Vagina (tissue), 2 donors: ENCODE measurements around the gene SPRED3. TPM values are rescaled to one million over a fixed set of nuclear protein-coding genes. Genes with fewer than 3 reads are reported as not detected.
"Not testable (repeated sequence)": the region's sequence is repeated elsewhere in the genome, so short reads cannot be mapped to it uniquely, and the experiment has no call there.

Experiments used
- DNase-seq, 2 donors: peaks; one replicate each; pipeline ENCODE4 v3.0.0-alpha.2; 2017; ENCODE audit errors: extremely low spot score in 2 of 2
- H3K27ac ChIP-seq: fragments of 200-600 bp; sonication (generic); one replicate; pipeline ENCODE4 v1.5.1; 2019
- H3K27me3 ChIP-seq: fragments of 200-600 bp; sonication (generic); one replicate; pipeline ENCODE4 v1.5.1; 2019
- H3K36me3 ChIP-seq, 2 donors: fragments of 200-600 bp; sonication (generic); one replicate each; pipeline ENCODE4 v1.5.1; 2017 to 2019
- H3K4me1 ChIP-seq: fragments of 200-600 bp; sonication (generic); one replicate; pipeline ENCODE4 v1.5.1; 2019
- H3K4me3 ChIP-seq, 2 donors: fragments of 200-600 bp; sonication (generic); 1 replicate in 1 of 2; 2 replicates in 1 of 2; pipeline ENCODE4 v1.5.1; 2016 to 2019
- H3K9me3 ChIP-seq: fragments of 200-600 bp; sonication (generic); one replicate; pipeline ENCODE4 v1.5.1; 2019
- CTCF ChIP-seq, 3 experiments: fragments of 450-650 bp in 2 of 3; fragments of 200-600 bp in 1 of 3; sonication (generic) in 1 of 3; IDR thresholded peaks; one replicate each; pipeline ENCODE4 v1.5.1; 2017 to 2019; ENCODE audit warnings: antibody characterized with exemption in 3 of 3, mild to moderate bottlenecking in 2 of 3, moderate library complexity in 2 of 3
- POLR2A ChIP-seq, 2 donors: fragments of 450-650 bp; IDR thresholded peaks; one replicate each; pipeline ENCODE4 v1.6.1; 2017; ENCODE audit warnings: antibody characterized with exemption in 2 of 2, mild to moderate bottlenecking in 2 of 2, moderate library complexity in 2 of 2
- POLR2AphosphoS5 ChIP-seq, 2 donors: sonication (generic); formaldehyde crosslinking; IDR thresholded peaks; one replicate each; pipeline ENCODE4 v1.9.0; 2017; ENCODE audit warnings: antibody characterized with exemption in 2 of 2, mild to moderate bottlenecking in 2 of 2, low read depth in 1 of 2; ENCODE audit not compliant: insufficient read depth in 1 of 2
- intact Hi-C: fragments of 100-400 bp; cut with DNase I; formaldehyde crosslinking; loops from one replicate; pipeline ENCODE4 v1.15.1; 2023
- total RNA-seq: library from RNA; depleted of rRNA; stranded (reverse); fragments of >200 nt; gene quantifications from one replicate; pipeline ENCODE4 v1.2.3, GENCODE V29; 2016

SPRED3 gene
- total RNA-seq, result 0.49 TPM

- H3K27ac ChIP-seq, result peak within 1 kb of the TSS; percentile 73
- DNase-seq, result no peak
- H3K4me3 ChIP-seq, result peak within 1 kb of the TSS; percentile 40 to 56
- peaks cover 39% of the 10 kb centered on the region for H3K4me1 ChIP-seq
- H3K9me3 ChIP-seq, result no peaks in the 10 kb centered on the region
- no peak for TF ChIP-seq POLR2AphosphoS5 (IDR thresholded peaks at IDR 0.05; ENCODE audit: insufficient read depth in 1 of 2, low read depth in 1 of 2)
- TF ChIP-seq CTCF (IDR thresholded peaks at IDR 0.05), result no peak
- no peak for TF ChIP-seq POLR2A (IDR thresholded peaks at IDR 0.05)
- peaks cover 0 to 9% of the 10 kb centered on the region in 2 donors for H3K36me3 ChIP-seq
- intact Hi-C loops, result no loop called here
- H3K27me3 ChIP-seq, result no peaks in the 10 kb centered on the region
Observed at GRCh38 chr19:38388349-38389100, at the start of gene SPRED3. Gene SPRED3, plus strand, starts transcription at chr19:38388697. Its CDS starts 1,606 bp downstream, at chr19:38390303.

- H3K4me3 ChIP-seq, H3K27me3 ChIP-seq, H3K27ac ChIP-seq, intact Hi-C loops, H3K9me3 ChIP-seq, H3K36me3 ChIP-seq, DNase-seq, H3K4me1 ChIP-seq: not testable (repeated sequence)
Observed at GRCh38 chr19:38339011-38339410, 49.5 kb upstream of the SPRED3 start.

- H3K9me3 ChIP-seq, result no peaks in the 10 kb centered on the region
- no peak for TF ChIP-seq POLR2A (IDR thresholded peaks at IDR 0.05)
- TF ChIP-seq POLR2AphosphoS5 (IDR thresholded peaks at IDR 0.05; ENCODE audit: insufficient read depth in 1 of 2, low read depth in 1 of 2), result no peak
- TF ChIP-seq CTCF (IDR thresholded peaks at IDR 0.05), result no peak
- H3K4me3 ChIP-seq, result no peak overlapping the region
- H3K27ac ChIP-seq, result no peak overlapping the region
- no peaks in the 10 kb centered on the region for H3K27me3 ChIP-seq
- no peak for DNase-seq
- peaks cover 8% of the 10 kb centered on the region for H3K4me1 ChIP-seq
- no peaks in the 10 kb centered on the region for H3K36me3 ChIP-seq
- intact Hi-C loops, result no loop called here
Observed at GRCh38 chr19:38340927-38341326, 47.6 kb upstream of the SPRED3 start.

- no peaks in the 10 kb centered on the region for H3K9me3 ChIP-seq
- no peak overlapping the region for H3K27ac ChIP-seq
- H3K36me3 ChIP-seq, result no peaks in the 10 kb centered on the region
- H3K4me1 ChIP-seq, result no peaks in the 10 kb centered on the region
- H3K27me3 ChIP-seq, result no peaks in the 10 kb centered on the region
- intact Hi-C loops, result no loop called here
- no peak overlapping the region for H3K4me3 ChIP-seq
- TF ChIP-seq POLR2A (IDR thresholded peaks at IDR 0.05) (no peak), POLR2AphosphoS5 (IDR thresholded peaks at IDR 0.05; ENCODE audit: insufficient read depth in 1 of 2, low read depth in 1 of 2) (no peak), CTCF (IDR thresholded peaks at IDR 0.05) (no peak)
- DNase-seq, result no peak
Observed at GRCh38 chr19:38346837-38347236, 41.7 kb upstream of the SPRED3 start.

GRCh38 chr19:38350883-38351282, 37.6 kb upstream of the SPRED3 start:
- TF ChIP-seq POLR2AphosphoS5 (IDR thresholded peaks at IDR 0.05; ENCODE audit: insufficient read depth in 1 of 2, low read depth in 1 of 2) (no peak), POLR2A (IDR thresholded peaks at IDR 0.05) (no peak)
- Histone ChIP-seq H3K36me3 (no peaks in the 10 kb centered on the region), H3K9me3 (no peaks in the 10 kb centered on the region), H3K4me1 (no peaks in the 10 kb centered on the region), H3K4me3 (no peak overlapping the region), H3K27me3 (no peaks in the 10 kb centered on the region), H3K27ac (no peak overlapping the region)
- intact Hi-C loops, result no loop called here
- DNase-seq, result no peak

- DNase-seq, result no peak
- Histone ChIP-seq H3K9me3 (no peaks in the 10 kb centered on the region), H3K4me3 (no peak overlapping the region), H3K4me1 (no peaks in the 10 kb centered on the region), H3K27me3 (no peaks in the 10 kb centered on the region), H3K36me3 (no peaks in the 10 kb centered on the region), H3K27ac (no peak overlapping the region)
- no peak for TF ChIP-seq CTCF (IDR thresholded peaks at IDR 0.05)
- TF ChIP-seq POLR2A (IDR thresholded peaks at IDR 0.05), result no peak
- no peak for TF ChIP-seq POLR2AphosphoS5 (IDR thresholded peaks at IDR 0.05; ENCODE audit: insufficient read depth in 1 of 2, low read depth in 1 of 2)
- intact Hi-C loops, result no loop called here
Observed at GRCh38 chr19:38351865-38352395, 36.6 kb upstream of the SPRED3 start.
